RWPE1 (cell line): ENCODE data around the gene DNAH2.

Source experiments
- CTCF ChIA-PET: fragments of 350-600 bp; sonication (Branson Sonifier 250); formaldehyde crosslinking; extraction: SDS; loops from one replicate; lab custom pipeline; 2021; lab: Yijun Ruan, JAX
- POLR2A ChIA-PET: fragments of 400-600 bp; formaldehyde crosslinking; extraction: SDS; loops from one replicate; lab custom pipeline; 2020; ENCODE audit warnings: antibody characterized with exemption; ENCODE audit not compliant: low non-redundant PET; lab: Yijun Ruan, JAX
- DNase-seq: peaks from one replicate; pipeline ENCODE4 v3.0.0; 2012; ENCODE audit warnings: low spot score
- H3K27ac ChIP-seq: fragments of 450-650 bp; 2 replicates; pipeline ENCODE4 v1.5.1; 2017
- TF ChIP-seq, protein P1 (sequence below): fragments of 450-650 bp; conservative IDR thresholded peaks from 2 replicates; pipeline ENCODE4 v1.5.1; 2017; ENCODE audit warnings: low read depth, mild to moderate bottlenecking

DNAH2 gene

DNA sequence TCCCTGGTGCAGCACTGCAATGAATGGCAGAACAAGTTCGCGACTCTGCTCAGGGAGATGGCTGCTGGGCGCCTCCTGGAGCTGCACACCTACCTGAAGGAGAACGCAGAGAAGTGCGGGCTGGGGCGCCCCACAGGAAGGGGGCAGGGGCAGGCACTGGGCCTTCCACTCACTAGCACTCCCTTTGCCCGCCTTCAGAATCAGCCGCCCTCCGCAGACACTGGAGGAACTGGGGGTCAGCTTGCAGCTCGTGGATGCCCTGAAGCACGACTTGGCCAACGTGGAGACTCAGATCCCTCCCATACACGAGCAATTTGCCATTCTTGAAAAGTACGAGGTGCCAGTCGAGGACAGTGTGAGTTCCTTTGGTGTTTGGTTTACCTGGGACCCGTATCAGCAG is 46.4 kb downstream of the DNAH2 start:
- ChIA-PET POLR2A (no interaction called here), CTCF (interaction anchor here (0.6 kb wide), 1 partner anchor 56 kb away, joined by 3 read pairs; no protein-coding TSS in a partner anchor)
- no peak for DNase-seq
- TF ChIP-seq, protein P1, sequence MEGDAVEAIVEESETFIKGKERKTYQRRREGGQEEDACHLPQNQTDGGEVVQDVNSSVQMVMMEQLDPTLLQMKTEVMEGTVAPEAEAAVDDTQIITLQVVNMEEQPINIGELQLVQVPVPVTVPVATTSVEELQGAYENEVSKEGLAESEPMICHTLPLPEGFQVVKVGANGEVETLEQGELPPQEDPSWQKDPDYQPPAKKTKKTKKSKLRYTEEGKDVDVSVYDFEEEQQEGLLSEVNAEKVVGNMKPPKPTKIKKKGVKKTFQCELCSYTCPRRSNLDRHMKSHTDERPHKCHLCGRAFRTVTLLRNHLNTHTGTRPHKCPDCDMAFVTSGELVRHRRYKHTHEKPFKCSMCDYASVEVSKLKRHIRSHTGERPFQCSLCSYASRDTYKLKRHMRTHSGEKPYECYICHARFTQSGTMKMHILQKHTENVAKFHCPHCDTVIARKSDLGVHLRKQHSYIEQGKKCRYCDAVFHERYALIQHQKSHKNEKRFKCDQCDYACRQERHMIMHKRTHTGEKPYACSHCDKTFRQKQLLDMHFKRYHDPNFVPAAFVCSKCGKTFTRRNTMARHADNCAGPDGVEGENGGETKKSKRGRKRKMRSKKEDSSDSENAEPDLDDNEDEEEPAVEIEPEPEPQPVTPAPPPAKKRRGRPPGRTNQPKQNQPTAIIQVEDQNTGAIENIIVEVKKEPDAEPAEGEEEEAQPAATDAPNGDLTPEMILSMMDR: no peak
- H3K27ac ChIP-seq: no peak overlapping the region

DNA sequence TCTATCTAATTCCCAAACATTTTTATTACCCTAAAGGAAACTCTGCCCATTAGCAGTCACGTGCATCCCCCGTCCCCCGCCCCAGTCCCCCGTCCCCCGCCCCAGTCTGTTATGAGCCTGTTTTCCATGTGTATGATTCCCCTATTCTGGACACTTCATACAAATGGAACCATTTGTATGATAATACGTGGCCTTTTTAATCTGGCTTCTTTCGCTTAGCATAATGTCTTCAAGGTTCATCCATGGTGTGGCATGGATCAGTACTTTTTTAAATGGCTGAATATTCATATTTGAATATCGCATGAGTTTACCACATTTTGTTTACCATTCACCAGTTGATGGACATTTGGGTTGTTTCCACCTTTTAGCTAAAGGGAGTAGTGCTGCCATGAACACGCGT is 49.5 kb downstream of the DNAH2 start:
- H3K27ac ChIP-seq: no peak overlapping the region
- ChIA-PET POLR2A (no interaction called here), CTCF (interaction anchor here (0.8 kb wide), 1 partner anchor 66 kb away, joined by 3 read pairs; no protein-coding TSS in a partner anchor)
- TF ChIP-seq, protein P1: no peak
- DNase-seq: no peak

DNA sequence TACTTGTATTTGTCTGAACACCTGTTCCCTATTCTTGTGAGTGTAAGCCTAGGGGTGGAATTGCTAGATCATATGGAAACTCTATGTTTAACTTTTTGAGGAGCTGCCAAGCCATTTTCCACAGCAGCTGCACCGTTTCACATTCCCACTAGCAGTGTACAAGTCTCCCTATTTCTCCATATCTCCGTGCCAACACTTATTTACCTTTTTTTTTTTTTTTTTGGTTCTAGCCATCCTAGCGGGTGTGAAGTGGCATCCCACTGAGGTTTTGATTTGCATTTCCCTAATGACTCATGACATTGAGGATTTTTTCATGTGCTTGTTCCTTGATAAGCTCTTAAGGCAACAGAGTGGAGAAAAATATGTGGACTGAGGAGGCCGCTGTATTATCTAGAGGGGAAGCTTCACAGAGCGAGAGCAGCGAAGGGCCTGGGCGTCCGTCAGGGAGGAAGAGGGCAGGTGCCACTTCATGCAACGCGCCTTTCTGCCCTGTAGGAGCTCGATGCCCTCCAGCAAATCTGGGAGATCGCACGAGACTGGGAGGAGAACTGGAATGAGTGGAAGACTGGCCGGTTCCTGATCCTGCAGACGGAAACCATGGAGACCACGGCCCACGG is 50.0 kb downstream of the DNAH2 start:
- ChIA-PET CTCF (interaction anchor here (0.7 kb wide), 1 partner anchor 1022 kb away, joined by 6 read pairs; no protein-coding TSS in a partner anchor), POLR2A (no interaction called here)
- TF ChIP-seq, protein P1: no peak
- H3K27ac ChIP-seq: no peak overlapping the region
- no peak for DNase-seq

DNA sequence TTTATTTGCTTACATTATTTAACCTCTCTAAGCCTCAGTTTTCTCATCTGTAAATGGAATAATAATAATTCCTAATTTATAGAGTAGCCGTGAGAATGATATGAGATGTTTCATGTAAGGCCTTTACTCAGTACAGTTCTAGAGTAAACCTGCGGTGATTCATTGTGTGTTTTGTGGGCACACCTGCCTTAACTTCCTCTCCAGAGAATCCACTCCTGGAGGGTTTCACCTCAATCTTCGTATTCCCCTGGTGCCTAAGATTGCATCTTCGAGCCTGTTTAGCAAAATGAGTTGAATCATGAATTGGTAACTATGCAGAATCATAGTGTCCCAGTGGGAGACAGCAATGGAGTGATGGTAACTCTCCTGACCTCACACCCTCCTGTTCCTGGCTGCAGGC is 52.3 kb downstream of the DNAH2 start:
- no peak overlapping the region for H3K27ac ChIP-seq
- TF ChIP-seq, protein P1: no peak
- POLR2A ChIA-PET: no interaction called here
- no peak for DNase-seq
- CTCF ChIA-PET: no interaction called here

DNA sequence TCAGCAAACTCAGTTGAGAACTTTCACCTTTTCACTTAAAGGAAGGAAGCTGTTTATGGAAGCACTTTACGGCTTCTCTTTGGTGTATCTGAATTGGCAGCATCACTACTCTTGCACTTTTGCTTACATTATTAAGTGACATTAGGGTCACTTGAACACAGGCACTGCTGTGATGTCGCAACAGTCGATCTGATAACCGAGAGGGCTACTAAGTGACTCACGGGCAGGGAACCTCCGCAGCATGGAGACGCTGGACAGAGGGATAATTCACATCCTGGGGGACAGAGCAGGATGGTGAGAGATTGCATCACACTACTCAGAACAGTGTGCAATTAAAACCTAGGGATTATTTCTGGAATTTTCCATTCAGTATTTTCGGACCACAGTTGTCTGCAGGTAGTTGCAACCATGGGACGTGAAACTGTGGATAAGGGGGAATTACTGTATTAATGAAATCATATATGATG is 56.5 kb downstream of the DNAH2 start:
- ChIA-PET POLR2A (no interaction called here), CTCF (no interaction called here)
- TF ChIP-seq, protein P1: no peak
- H3K27ac ChIP-seq: no peak overlapping the region
- DNase-seq: no peak

DNA sequence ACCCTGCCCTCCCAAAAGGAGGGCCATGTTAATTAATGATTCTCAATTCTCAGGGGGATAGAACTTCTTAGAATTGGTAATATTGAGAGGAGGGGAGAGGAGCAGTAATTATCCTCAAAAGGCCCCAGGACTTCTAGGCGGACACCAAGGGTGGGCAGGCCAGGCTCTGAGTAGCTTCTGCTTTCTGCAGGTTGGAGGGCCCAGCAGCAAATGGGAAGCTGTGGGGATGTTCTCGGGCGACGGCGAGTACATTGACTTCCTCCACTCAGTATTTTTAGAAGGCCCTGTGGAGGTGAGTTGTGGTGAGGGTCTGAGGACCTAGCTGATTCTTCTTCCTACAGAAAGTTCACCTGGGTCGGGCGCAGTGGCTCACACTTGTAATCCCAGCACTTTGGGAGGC is 57.5 kb downstream of the DNAH2 start:
- DNase-seq: no peak
- CTCF ChIA-PET: no interaction called here
- H3K27ac ChIP-seq: no peak overlapping the region
- POLR2A ChIA-PET: no interaction called here
- TF ChIP-seq, protein P1: no peak
